Stimulated activated CD4-positive, alpha-beta T cell treated with anti-CD3 and anti-CD28 coated beads, Interleukin-4, amount 100 ng/mL, for 1 hour (primary cell): Measurements from ENCODE around the gene UROD.
"Not testable (repeated sequence)": the region's sequence is repeated elsewhere in the genome, so short reads cannot be mapped to it uniquely, and the experiment has no call there.

Source experiments
- DNase-seq: peaks from one replicate; pipeline ENCODE4 v3.0.0-alpha.2; 2020

Gene UROD

DNA sequence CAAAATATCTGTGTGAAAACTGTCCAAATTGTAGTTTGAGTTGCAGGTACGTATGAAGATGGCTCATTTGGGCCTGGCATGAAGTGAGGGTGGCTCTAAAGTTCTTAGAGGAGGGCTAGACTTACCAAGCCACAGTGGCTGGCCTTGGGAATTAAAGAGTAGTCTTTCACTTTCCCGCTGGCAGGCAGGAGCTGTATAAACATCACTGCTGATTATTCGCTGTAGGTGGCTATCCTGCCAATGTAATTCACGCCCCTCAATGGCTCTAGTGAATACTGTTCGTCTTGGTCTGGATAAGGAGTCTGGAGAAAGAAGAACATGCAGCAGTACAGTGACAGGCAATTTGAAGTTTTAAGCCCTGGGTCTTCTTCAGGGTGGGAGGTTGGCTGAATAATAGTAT lies 31.0 kb downstream of the UROD start:
- no peak for DNase-seq

GRCh38 chr1:45044916-45045315 lies 32.9 kb downstream of the UROD start:
- DNase-seq, result no peak

DNA sequence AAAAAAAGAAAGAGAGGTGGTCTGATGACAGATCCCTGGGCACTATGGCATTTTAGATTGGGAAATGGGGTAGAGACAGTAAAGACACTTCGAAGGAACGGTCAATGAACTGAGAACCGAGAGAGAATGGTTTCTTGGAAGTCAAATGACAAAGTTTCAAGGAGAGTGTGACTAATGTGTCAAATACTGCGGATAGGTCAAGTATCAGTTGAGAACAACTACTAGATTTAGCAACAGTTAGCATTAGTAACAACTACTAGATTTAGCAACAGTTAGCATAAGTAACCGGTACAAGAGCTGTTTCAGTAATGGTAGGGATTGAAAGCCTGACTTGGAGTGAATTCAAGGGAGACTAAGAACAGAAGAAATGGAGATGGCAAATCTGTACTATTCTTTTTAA lies 35.0 kb downstream of the UROD start:
- DNase-seq, result no peak

DNA sequence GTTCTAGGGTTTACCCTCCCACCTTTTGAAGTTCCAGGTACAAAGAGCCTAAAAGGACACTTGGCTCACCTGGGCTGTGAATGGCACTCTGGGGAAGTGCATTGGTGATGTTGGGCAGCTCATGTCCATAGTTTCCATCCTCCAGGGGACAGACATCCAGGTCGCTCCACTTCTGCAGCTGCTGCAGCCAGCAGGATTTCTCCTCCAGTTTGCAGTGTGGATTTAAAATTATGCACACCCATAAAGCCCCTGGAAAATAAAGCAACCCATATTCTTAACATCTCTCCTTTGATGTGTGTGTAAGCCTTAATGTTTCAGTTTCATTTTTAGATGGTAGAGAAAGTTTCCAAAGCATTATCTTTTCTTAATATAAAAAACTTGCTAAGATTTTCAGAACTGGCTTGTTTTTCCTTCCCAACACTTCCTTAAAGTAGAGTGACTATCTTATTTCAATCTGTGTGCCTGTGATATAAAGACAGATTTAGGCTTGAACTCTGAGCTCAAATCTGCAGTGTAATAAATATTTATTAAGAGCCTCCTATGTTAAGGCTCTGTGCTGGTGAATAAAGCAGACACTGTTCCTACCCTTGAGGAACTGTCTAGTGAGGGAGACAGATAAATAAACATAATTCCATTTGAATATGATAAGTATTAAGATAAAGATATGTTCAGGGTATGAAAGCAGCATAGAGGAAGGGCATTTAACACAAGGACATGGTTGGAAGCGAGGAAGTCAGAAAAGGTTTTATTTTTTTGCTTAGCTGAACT lies 39.1 kb downstream of the UROD start:
- no peak for DNase-seq

DNA sequence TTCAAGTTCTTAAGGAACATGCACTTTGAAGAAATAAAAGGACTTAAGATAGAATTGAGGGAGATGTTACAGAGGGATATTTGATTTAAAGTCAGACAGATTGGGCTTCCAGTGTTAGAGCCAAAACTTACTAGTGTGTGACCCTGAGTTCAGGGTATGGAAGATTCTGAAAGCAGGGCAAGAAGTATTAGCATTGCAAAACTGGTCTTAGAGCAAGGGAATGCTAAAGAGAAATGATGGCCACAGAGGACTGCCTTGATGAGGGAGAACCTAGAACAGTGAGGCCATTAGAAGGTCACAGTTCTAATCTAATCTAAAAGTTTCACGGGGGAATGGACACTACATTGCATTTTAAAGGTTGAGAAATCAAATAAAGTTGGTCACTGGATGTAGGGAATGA lies 45.5 kb downstream of the UROD start:
- DNase-seq, result no peak

- DNase-seq, result no peak
Measured at GRCh38 chr1:45059829-45060228, 47.8 kb downstream of the UROD start.

GRCh38 chr1:45062463-45062862 lies 50.4 kb downstream of the UROD start:
- not testable (repeated sequence) for DNase-seq

DNA sequence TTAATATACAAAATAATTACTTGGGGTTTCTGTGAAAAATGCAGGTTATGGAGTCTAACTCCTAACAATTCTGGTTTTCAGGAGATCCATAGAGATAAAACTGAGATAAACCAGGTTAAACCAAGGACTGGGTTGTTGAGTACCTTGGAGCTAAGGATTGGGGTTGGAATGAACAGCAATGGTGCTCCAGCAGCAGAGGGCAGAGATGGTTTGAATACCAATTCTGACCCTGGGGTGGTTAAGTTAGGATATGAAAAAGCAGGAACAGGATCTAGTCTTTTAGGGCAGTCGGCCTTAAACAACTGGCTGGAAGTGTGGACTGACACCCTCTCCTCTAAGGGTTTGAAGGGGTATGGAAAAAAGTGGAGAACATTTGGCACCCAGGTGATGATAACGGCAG lies 53.0 kb downstream of the UROD start:
- DNase-seq, result no peak
